Activated CD4-positive, alpha-beta T cell treated with anti-CD3 and anti-CD28 coated beads, Interleukin-2, amount 50 U/mL, for 4 hours (primary cell): Measurements from ENCODE around the gene TMEM250.
"Not testable (repeated sequence)": the region's sequence is repeated elsewhere in the genome, so short reads cannot be mapped to it uniquely, and the experiment has no call there.

ENCODE experiments used
- DNase-seq, 2 experiments: peaks; one replicate each; pipeline ENCODE4 v3.0.0-alpha.2; 2020

The TMEM250 gene

DNA sequence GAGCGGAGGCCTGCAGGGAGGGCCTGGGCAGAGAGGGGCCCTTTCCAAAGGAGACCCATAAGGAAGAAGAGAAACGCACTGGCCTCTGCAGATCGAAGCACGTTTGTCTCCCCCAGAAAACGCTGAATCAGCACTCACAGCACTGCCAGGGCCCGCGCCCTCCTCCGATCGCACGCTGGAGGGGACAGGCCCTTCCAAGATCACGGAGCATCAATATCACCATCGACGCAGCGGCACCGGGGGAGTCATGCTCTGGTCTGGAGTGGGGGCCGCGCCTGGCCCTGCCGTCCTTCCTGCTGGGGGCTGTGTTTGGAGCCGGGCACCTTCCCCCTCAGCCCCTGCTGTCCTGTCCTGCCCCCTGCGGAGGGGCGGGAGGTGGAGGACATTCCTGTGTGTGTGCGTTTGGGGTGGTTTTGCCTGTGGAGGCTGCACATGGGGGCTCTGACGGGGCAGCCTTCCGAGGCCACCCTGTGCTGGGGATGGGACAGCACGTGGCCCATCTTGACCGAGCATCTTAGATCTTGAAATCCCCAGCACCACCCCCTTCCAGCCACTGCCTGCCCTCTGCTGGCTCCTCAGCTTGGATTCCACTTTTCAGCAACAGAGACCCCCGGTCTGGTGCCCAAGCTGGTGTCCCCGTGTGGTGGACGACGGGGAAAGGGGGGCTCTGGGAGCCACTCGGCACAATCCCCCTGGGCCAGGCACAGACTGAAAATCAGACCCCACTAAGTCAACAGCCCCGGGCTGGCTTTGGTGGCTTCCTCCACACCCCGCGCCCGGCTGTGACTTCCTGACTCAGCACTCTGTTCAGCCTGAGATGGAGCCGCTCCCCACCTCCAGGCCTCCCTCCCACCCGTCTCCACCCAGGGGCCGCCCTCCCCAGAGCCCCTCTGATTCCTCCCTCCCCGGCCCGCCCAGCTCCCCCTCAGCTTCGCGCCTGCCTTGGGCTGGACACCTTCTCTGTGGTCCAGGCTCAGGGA, 8.3 kb downstream of the TMEM250 start:
- DNase-seq: peak; percentile 33

DNA sequence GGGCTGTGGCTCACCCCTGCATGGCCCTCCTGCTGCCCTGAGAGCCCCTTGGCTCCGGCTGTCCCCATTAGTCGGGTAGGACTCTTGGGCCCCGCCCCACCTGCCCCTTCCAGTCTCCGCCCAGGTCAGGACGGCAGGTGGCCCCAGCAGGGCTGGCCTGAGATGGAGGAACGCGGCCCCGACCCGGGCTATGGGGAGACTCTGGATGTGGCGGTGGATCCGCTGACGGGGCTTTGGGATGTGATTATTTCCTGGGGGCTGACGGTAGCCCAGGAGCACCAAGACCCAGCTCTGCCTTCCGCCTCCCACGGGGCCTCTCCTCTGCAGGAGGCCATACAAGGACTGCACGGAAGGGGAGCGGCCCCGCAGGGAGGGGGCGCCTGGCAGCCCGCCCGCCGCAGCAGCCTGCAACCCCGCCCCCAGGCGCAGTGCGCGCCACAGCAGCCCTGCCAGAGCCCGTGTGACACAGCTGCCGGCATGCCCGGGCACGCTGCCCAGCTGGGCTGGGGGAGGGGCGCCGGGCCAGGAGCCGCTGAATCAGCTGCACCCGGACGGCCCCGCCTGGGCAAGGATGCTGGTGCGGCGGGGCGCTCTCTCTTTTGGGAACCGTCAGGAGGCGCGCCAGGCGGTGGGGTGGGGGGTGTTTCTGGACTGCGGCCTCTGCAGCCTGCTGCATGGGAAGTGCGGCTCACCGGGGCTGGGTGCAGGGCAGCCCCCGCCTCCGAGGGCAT, 9.2 kb downstream of the TMEM250 start:
- DNase-seq: peak; percentile 85 to 89

DNA sequence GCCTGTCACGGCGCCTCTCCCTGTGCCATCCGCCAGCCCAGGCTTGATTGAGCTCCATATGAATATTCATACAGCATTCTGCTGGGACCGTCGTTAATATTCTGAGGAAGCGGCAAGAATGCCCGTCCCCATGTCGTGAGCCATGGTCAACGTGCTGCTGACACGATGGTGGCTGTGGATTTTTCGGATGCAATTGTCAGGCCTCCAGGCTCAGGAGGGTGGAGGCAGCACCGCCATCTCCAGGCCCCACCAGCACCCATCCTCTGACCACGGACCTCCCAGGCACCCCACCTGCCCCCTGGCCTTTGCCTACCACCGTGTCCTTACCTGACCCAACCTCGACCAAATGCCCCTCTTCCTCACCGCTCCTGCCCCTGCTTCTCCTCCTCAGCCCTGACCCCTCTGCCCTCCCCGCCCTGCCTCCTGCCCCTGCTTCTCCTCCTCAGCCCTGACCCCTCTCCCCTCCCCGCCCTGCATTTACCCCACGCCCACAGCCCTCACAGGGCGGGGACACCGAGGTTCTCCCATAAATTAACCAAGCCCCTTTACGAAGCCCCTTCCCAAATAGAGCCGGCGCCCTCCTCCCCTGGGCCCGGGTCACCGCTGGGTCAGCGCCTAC, 9.9 kb downstream of the TMEM250 start:
- DNase-seq: no peak

DNA sequence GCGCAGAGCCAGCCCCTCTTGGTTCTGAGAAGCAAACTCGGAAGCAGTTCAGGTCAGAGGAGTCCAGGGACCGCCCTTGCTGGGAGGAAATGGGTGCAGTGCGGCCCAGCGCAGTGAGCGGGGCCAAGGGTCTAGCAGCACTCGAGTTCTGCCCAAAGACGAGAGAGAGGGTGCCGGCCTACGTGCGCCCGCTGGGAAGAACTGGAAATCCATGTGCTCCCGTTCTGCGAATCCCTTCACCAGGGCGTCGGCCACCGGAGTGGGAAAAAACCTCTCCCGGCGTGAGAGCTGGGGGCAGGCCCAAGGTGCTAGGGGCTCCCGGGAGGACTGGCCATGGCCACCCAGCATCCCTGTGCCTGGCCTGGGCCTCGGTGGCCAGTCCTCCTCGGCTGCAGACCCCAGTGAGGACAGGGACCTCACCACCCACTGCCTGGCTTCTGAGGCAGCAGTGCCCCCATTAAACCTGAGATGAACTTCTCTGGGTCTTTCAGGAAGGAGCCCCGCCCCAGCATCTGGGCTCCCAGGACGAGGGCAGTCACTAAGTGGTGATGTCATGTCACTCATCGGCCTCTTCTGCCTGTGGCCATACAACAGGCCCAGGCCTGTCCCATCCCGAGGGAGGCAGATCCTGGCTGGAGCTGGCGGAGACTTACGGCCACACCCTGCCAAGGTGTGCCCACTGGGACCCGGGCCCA, 10.6 kb downstream of the TMEM250 start:
- DNase-seq: no peak

DNA sequence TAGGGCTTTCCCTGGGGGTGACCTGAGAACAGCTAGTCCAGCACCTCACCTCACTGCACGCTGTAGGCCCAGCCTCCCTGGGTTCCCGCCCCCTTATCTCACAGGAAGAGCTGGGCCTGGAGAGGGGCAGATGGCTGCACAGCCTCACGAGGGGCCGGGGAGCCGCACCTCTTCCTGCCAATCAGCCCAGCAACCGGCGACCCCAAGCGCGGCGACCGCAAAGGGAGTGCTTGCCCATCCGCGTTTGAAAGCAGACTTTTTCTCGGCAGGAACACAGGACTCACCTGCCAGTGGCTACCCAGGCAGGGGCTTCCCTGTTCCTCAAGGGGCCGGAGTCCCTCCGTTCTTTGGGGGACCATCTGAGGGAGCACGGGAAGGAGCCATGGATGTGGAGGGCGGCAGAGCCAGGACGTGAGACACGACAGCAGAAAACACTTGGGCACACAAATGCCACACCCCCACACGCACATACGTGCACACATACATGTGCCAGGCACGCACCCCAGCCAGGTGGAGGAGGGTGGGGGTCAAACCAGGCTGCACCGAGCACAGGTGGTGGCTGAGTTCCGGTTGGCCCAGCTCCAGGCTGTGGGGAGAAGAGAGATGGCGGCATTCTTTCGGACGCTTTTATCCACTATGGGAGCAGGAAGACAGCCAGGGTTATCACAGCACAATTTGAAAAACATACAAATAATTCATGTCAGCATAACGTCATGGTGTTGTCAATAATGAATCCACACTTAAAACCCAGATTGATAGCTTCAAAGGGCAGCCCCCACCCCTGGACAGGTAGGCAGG, 11.3 kb downstream of the TMEM250 start:
- no peak for DNase-seq

DNA sequence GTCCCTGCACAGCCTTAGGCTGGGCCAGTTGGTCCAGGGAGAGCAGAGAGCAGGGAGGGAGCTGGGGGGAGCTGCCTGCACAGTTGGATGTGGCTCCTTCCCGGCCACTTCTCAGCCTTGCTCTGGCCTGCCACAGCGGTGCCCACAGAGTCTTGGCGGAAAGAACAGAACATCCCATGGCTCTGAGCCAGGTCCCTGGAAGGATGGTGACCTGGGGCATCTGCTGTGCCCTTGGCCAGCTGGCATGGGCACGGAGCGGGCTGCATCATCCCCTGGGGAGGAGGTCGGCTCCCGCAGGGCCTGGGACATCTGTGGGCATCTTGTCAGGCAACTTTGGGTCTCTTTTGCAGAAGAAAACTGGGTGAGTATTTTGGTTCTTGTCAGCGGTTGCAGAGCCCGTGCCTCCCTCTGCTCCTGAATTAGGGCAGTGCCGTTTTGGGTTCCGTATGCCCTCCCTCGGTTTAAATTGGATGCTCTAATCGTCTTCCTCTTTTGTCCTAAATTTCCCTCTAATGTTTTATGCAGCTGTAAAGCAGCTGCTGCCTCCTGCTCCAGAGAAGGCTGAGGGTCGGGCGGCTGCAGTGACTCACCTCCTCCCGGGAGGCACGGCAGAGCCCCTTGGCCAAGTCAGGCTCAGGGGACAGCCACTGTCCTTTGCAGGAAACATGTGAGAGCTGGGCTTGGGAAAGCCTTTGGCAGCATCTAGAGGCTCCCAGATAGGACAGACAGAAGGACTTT, 13.1 kb downstream of the TMEM250 start:
- no peak for DNase-seq

DNA sequence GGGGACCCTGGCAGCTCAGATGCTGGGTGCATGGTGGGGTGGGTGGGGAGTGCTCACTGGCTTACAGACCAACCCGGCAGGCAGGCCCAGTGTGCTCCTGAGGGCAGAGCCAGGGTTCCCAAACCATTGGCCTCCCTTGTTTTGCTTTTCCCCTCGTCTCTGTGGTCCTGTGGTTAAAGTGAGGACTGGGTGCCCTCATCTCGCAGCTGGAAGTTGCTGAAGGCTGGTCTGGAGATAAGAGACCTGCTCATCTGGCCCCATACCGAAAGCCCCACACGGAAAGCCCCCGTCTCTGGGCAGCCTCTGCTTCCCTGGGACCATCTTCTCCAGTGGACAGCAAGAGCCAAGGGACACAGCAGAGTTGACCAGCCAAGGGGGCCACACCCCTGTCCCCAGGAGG, 13.8 kb downstream of the TMEM250 start:
- no peak for DNase-seq

DNA sequence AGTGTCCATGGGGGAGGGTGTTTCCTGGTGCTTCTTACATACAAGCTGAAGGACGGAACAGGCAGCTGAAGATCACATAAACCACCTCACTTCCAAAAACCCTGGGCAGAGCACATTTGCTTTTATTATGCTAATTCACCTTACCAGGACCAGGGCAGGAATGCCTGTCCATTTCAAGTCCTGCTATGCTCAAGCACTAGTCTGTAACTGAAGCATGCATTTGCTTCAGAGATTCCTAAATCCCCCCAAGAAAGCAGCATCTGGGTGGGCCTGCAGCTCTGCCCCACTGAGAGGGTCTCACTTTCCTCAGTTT, 14.2 kb downstream of the TMEM250 start:
- DNase-seq: no peak

DNA sequence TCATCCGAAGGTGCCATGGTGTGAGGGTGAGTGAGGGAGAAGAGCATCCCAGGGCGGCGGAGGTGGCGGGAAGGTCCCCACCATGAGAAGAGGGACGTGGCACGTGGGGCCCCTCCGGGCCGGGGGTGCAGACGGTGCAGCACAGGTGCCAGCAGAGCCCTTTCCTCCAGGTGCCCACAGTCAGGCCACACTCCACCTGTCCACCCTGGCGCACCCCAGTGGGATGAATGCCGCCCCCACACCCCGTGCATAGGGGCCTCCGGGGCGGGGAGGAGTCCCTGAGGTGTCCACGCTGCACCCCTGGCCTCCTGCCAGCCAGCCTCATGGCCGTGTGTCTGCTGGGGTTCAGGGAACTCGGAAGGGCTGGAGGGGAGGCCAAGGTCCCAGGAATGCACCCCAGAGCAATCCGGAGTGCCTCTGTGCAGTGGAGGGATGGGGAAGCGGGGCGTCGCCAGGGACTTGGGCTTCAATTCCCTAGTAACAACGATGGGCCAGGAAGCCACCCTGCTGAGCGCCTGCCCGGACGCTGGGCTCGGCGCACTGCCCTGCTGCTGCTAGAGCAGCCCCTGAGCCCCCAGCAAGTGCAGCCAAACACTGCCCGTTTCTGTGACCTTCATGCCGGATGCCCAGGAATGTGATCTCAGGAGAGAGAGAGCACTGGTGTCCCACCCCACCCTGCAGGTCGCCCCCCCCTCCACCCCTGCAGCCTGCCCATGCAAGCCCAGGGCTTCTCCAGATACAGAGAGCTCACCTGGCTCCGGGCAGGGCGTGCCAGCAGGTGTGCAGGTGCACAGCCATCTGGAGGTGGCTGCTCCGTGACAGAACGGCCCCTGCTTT, 14.8 kb downstream of the TMEM250 start:
- DNase-seq: no peak

DNA sequence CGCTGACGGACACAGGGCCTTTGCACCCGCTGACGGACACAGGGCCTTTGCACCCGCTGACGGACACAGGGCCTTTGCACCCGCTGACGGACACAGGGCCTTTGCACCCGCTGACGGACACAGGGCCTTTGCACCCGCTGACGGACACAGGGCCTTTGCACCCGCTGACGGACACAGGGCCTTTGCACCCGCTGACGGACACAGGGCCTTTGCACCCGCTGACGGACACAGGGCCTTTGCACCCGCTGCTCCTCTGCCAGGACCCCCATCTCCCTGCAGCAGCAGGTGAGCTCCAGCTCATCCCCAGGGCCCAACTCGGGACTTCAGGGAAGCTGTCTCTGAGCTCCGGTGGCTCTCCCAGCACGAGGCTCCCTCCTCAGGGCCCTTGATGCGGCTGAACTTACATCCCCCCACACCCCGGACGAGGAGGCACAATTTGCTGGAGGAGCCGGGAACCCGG, 17.0 kb downstream of the TMEM250 start:
- not testable (repeated sequence) for DNase-seq

DNA sequence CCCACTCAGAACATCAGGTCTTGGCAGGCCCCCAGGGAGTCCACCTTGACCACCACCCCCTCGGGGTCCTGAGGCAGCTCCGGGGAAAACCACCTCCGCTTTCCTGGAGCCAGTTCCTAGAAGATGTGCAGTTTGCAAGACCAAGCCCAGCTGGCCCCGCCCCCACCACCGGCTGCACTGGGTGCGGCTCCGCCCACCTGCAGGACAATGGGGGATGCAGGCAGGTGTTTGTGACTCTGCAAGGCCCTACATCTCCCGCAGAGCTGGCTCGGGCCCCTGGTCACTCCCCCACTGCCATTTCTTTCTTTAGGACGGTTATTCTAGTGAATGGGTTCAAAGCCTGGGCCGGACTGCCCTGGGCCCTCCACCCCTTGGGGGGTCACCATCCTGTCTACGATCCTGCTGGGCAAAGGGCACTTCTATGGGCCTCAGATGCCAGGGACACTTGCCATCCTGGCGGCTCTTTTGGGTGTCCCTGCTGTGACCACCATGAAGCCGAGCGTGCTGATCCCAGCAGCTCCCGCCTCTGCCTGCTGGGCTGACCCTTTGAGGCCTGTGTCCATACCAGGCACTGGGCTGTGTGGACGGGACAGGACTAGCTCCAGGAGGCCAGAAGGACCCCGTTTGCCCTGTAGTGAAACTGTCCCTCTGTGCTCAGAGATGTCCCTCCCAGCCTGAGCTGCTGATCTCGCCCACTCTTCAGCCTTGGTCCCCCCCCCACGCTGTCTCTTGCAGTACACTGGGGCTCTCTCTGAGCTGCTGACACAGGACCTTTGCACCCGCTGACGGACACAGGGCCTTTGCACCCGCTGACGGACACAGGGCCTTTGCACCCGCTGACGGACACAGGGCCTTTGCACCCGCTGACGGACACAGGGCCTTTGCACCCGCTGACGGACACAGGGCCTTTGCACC, 17.7 kb downstream of the TMEM250 start:
- DNase-seq: no peak

DNA sequence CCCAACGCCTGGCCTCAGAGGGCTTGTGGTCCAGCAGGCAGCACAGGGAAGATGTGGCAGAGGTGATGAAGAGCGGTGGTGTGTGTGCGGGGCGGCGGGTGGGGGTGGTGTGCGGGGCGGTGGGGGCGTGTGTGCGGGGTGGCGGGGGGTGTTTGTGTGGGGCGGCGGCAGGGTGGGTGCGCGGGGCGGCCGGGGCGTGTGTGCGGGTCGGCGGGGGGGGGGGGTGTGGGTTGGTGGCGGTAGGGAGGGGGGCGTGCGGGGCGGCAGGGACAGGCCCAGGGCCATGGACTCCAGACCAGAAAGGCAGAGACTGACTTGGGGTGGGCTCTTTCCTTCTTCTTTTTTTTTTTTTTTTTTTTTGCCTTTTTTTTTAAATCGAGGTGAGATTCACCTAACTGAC, 19.1 kb downstream of the TMEM250 start:
- DNase-seq: no peak

DNA sequence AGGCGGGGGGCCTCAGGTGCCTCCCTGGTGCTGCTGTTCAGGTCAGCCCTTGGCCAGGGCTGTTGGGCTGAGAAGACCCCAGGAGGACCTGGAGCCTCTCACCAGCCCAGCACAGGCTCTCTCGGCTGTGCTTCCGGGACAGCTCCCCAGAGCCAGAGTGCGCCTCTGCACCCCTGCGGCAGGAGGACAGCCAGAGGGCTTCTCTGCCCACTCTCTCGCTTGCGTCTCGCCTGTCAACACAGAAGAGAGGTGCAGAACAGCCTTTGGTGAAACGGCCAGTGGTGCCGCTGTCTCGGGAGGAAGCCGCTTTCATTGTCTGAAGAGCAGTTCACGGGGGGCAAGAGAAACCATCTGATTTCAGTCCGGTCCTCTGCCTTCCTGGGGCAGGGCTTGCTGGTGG, 19.8 kb downstream of the TMEM250 start:
- DNase-seq: no peak

DNA sequence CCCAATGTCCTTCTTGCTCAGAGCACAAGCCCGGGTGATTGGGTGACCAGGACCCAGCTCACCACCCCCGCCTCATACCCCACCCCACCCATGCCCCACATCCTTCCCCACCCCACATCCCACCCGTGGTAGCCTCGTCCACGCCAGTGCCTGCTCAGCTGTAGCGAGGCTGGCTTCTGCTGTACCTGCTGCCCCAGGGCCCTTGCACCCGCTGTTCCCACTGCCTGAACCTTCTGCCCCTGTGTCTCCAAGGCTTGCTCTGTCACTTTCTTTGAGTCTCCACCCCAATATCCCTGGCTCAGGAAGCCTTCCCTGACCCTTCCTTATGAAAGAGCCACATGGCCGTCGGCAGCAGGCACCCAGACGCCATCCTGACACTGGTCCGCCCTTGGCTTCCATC, 20.5 kb downstream of the TMEM250 start:
- DNase-seq: no peak

DNA sequence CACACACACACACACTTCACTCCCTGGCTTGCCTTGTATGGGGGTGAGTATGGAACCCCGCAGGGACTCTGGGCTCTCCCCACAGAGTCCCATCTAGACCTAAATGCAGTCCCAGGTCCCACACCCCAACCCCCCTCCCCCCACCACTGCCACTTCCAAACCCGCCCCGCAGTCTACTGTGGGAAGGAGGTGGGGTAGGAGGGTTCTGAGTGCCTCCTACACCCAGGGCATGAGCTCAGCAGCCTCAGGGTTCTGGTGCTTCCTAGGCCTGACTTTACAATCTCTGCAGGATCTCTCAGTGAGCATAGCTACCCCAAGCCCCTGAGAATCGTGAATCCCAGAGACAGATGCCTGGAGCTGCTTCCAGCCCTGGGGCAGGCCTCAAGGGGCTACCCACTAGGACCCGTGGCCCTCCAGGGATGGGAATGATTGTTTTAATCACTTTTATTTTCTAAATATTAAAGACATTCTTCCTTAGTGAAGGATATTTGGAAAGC, 22.1 kb downstream of the TMEM250 start:
- DNase-seq: no peak

DNA sequence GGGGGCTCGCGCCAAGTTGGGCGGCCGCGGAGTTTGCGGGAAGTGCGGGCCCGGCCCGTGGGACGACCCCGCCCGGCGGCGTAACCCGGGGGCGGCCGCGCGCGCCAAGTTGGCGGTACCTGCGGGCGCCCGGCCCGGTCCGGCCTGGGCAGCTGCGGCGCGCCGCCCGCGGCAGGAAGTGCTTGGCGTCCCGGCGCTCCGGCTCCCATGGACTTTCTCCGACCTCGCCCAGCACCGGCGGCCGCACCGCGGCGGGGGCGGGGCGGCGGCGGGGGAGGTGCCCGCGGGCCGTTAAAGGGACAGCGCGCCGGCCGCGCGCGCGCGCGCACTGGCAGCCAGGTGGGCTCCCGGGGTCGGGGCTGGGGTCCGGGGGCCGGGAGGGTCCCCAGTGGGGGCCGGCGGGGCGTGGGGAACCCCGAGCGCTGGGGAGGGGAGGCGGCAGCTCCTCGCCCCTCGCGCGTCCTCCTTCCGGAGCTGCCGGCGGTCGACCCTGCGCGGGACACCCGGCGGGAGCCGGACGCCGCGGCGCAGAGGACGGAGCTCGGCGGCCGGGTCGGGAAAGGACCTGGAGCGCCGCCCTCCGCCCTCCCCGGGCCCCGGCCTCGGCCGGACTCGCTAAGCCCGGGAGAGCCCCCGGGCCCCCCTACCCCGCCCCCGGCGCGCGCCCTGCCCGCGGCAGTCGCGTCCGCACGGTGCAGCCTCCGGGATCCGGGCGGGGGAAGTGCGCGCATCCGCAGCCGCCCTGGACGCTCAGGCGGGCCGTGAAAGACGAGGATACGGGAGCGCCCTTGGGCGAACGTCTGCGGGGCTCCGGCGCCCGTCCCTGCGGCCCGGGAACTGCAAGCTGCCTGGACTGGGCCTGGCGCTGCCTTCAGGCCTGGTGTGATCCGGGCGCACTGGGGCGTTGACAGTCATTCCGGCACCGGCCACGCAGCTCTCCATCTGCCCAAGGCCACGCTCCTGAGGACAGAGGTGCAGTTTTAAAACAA, 23.3 kb downstream of the TMEM250 start, which contains the start of gene NACC2:
TSS of gene NACC2 (minus strand) at position 220 of the 989 bp plus-strand sequence. CDS start 44,768 bp downstream, outside the sequence.
- no peak for DNase-seq

DNA sequence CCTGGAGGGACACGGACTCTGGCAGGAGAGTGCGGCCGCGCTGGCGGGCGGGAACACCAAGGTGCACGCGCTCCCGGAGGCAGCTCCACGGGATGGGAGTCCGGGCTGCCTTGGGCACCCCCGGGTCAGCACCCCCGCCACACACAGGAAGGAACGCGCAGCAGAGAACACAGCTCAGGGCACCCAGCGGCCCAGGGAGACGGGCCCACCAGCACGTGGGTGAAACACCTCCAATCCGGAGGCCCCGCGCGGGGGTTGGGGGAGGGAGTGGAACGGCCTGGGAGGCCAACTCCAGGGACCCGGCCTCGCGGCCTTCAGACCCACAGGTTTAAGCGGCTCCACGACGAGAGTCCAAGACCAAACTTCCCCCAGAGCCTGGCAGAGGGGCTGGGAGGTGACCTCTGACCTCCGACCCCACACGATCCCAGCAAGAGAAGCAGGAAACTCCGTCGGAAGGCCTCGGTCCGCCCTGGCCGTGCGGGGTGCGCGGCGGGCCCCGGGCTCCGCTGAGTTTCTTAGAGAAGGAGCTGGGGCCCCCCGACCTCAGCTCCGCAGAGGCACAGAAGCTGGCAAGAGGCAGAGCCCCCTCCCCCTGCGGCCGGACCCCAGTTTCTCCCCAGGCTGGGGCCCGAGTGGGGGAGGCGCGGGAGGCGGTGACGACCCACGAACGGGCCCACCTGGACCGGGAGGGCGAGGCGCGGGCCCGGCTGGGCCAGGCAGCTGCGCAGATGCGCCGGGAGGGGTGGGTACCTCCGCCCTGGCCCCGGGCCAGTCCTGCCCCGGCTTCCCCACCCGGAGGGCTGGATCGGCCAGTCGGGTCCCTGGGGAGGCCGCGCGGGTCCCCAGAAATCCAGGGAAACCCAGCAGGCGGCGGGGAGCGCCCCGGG, 24.4 kb downstream of the TMEM250 start:
- DNase-seq: peak; percentile 56
